NCI-H748 treated with DMSO at 0.1 percent for 48 hours (cell line): ENCODE results near the gene DPEP3.
"Not testable (repeated sequence)": the region's sequence is repeated elsewhere in the genome, so short reads cannot be mapped to it uniquely, and the experiment has no call there.

Experiments
- DNase-seq: peaks from one replicate; lab custom pipeline; 2025; lab: John Stamatoyannopoulos, UW

The DPEP3 gene

GRCh38 chr16:67943619-67944504 is 36.4 kb downstream of the DPEP3 start, which contains the start of gene LCAT:
Gene LCAT, minus strand, starts transcription at chr16:67944120. Its CDS starts 19 bp downstream, at chr16:67944101.
- DNase-seq = no peak

DNA sequence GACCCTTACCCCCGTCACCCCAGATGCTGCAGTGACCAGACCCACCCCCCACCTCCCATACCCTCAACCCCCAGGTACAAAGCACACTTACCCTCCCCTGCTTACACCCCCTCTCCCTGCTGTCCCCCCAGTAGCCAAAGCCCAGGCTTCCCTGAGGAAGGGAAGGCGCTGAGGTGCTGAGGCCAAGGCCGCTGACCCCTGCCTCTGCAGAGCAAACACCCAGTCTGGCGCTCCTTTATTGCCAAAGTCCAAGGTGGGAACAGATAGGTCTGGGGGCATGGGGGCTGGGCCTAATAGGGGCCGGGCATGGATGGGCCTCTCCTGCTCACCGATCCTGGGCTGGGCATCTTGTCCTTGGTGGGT is 37.1 kb downstream of the DPEP3 start:
- no peak for DNase-seq

DNA sequence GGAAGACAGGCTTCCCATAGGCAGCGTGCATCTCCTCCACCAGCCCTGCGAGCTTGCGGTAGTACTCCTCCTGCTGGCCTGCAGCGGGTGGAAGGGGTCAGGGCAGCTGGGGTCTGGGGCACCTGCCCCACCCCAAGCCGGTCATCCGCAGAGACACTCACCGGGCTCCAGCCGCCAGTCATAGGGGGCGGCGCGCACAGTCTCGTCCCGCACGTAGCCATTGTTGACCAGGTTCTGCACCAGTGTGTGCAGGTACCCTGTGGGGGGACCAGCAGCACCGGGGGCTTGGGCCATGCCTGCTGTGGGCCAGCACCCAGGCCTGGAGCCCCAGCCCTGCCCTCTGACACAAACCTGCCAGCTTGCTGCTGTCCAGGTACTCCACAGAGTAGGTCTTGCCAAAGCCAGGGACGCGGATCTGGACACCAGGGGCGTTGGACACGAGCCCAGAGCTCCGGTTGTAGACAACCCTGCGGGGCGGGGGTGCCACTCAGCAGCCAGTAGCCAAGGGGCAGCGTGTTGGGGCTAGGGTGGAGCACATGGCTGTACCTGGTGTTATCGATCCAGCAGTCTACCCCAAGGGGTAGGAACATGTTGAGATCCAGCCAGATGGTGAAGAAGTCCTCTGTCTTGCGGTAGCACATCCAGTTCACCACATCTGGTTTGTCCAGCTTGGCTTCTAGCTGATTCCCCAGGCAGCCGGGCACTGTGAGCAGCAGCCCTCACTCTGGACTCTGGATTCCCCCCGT is 37.6 kb downstream of the DPEP3 start:
- no peak for DNase-seq

DNA sequence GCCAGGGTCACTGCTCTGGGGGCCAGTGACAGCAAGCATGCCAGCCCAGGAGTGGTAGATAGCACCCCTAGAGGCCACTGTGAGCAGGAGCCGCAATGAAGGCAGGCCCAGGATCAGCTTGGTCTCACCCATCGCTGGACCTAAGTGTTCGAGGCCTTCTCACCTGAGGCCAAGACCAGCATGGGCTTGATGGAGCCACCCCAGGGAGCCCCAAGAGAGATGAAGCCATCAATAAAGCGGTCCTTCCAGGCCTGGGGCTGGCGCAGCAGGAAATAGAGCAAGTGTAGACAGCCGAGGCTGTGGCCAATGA is 38.1 kb downstream of the DPEP3 start:
- no peak for DNase-seq

GRCh38 chr16:67941469-67942199 is 38.7 kb downstream of the DPEP3 start:
- DNase-seq = no peak

GRCh38 chr16:67940446-67941089 is 39.7 kb downstream of the DPEP3 start:
- DNase-seq = no peak

- DNase-seq = no peak
Measured at GRCh38 chr16:67939507-67940445, 40.5 kb downstream of the DPEP3 start.

DNA sequence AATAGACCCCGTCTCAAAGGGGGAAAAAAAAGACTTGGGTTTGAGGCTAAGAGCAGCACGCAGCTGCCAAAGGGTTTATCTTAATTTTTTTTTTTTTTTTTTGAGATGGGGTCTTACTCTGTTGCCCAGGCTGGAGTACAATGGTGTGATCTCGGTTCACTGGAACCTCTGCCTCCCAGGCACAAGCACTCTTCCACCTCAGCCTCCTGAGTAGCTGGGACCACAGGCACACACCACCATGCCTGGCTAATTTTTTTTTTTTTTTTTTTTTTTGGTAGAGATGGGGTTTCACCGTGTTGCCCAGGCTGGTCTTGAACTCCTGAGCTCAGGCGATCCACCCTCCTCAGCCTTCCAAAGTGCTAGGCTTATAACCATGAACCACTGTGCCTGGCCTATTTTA is 42.6 kb downstream of the DPEP3 start:
- DNase-seq = not testable (repeated sequence)

GRCh38 chr16:67936880-67937605 is 43.3 kb downstream of the DPEP3 start:
- no peak for DNase-seq

DNA sequence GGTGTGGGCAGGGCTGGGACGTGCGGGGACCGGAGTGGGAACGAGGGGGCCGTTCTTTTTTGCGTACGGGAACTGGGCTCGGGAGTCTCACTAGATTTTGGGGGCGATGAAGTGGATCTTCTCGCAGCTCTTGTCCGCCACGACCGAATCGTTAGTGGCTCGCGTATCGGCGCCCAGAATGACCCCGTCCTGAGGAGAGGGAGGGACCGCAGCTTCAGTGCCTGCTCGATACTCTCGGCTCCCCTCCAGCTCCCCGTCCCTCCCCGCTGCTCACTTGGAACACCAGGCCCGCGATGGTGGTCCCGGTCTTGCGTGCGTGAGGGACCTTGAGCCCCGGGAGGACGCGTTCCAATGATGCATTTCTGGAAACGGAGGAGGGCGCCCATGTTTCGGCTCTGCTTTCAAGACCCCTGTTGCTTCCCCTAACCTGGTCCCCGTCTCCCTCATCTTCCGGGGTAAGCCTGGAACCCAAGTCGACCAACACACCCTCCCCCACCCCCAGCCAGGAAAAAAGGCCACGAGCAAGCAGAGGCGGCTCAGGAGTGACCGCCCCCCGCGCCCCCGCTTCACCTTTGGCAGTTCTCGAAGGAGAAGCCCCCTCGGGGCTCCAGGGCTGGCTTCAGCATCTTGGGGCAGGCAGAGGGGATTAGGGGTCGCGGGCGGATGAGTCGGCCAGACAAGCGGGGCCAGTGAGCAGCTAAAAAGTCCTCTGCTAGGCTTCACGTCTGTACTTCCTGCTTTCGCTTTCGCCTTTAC is 44.0 kb downstream of the DPEP3 start, which contains the start of gene PSMB10:
TSS of gene PSMB10 (minus strand) at position 727 of the 756 bp plus-strand sequence. CDS start at position 626, 101 bp downstream.
- DNase-seq = no peak

DNA sequence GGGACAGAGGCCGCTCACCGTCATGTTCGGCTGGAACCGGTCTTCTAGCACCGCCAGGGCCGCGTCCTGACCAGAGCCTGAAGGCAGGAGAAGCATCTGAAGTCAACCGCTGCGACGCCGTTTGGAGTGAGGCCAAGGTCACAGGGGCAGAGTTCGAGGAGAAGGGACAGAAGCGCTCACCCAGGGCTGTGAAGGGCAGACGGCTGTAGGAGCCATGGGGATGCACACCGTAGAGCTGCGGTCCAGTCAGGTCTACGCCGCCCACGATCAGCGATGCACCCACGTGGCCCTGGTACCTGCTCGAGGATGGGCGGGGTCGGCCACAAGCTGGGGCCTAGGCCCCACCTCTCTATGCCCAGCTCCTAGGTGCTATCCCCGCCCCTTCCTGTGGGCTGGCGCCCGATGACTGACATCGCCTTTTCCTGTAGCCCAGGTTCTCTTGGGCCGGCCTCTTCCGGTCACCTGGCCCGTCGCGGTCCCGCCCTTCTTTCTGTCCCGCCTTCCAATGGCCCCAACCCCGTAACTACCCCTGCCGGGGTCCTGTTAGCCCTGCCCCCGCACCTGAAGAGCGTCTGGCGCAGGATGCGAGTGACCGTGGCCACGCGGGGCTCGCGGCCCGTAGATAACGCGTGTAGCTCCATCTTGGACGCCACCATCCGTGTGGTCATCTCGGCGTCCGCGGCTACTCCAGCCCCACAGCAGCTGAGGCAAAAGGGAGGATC is 44.7 kb downstream of the DPEP3 start:
- peak; percentile 90 for DNase-seq

DNA sequence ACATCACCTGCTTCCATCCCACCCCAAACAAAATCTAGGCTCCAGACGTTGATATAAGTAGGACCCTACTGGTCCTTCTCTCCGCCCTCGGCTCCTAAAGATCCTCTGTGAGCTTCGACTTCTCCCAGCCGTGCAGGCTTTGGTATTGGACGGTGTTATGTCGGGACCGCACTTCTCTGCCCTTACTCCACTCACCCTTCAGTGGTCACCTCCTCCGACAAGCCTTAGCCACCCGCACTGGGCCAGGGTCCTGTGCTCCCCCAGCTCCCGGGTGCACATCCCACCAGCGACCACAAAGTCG is 45.2 kb downstream of the DPEP3 start:
- DNase-seq = no peak

- DNase-seq = no peak
Measured at GRCh38 chr16:67934306-67935100, 45.8 kb downstream of the DPEP3 start.

GRCh38 chr16:67933805-67934204 is 46.5 kb downstream of the DPEP3 start:
- DNase-seq = no peak

- DNase-seq = no peak
Measured at GRCh38 chr16:67932462-67932840, 47.8 kb downstream of the DPEP3 start.

GRCh38 chr16:67931712-67932461 is 48.4 kb downstream of the DPEP3 start, which contains the start of gene CTRL:
Gene CTRL, minus strand, starts transcription at chr16:67931862. Its CDS starts 10 bp downstream, at chr16:67931852.
- no peak for DNase-seq

DNA sequence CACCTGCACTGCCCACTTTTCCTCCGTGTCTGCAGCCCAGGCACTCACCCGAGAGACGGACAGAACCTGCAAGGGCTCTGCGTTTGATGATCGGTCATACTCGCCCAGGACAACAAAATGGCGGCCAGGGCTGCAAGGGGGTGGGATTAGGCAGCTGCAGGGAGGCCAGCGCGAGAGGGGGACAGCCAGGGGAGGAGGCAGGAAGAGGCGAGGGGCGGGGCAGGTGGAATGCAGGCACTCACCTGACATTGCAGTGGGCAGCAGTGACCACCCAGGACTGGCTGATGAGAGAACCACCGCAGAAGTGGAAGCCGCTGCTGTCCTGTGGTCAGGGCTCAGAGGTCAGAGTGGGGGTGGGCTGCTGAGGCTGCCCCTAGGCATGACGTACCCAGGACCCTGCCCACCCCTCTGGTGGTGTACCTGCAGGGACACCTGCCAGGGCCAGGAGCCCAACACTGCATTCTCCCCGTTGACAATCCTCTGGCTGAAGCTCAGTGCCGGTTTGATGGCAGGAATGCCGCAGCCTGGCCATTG is 49.6 kb downstream of the DPEP3 start:
- DNase-seq = no peak
